MG63 (cell line): Measurements from ENCODE around the gene UBQLNL. TPM values are rescaled to one million over a fixed set of nuclear protein-coding genes. Genes with fewer than 3 reads are reported as not detected.

Source experiments
- DNase-seq: peaks from one replicate; pipeline ENCODE4 v3.0.0-alpha.2; 2020
- H3K27me3 ChIP-seq: fragments of 250-450 bp; sonication (Bioruptor Pico); 2 replicates; pipeline ENCODE4 v1.5.1; 2020; ENCODE audit warnings: mild to moderate bottlenecking, moderate library complexity
- H3K36me3 ChIP-seq: fragments of 250-450 bp; sonication (Bioruptor Pico); 2 replicates; pipeline ENCODE4 v1.5.1; 2020; ENCODE audit warnings: mild to moderate bottlenecking, moderate library complexity
- H3K4me3 ChIP-seq: fragments of 250-450 bp; sonication (Bioruptor Pico); 2 replicates; pipeline ENCODE4 v1.5.1; 2020; ENCODE audit warnings: mild to moderate bottlenecking, moderate library complexity
- H3K9me3 ChIP-seq: fragments of 250-450 bp; sonication (Bioruptor Pico); 2 replicates; pipeline ENCODE4 v1.5.1; 2020; ENCODE audit warnings: mild to moderate bottlenecking, moderate library complexity
- total RNA-seq: library from RNA; depleted of rRNA; stranded (reverse); fragments of >200 nt; shearing (Covaris generic); gene quantifications from 2 replicates; pipeline ENCODE4 v1.2.3, GENCODE V29; 2014; ENCODE audit warnings: low replicate concordance; rRNA removed

The UBQLNL gene
- not detected in 2 replicates for total RNA-seq

GRCh38 chr11:5516599-5516998, at the start of gene UBQLNL:
TSS of gene UBQLNL (minus strand) at chr11:5516699. CDS start at chr11:5516441, 258 bp downstream.
- no peak for DNase-seq
- H3K36me3 ChIP-seq: no peaks in the 10 kb centered on the region
- H3K27me3 ChIP-seq: no peaks in the 10 kb centered on the region
- H3K4me3 ChIP-seq: no peak within 1 kb of the TSS
- no peaks in the 10 kb centered on the region for H3K9me3 ChIP-seq

GRCh38 chr11:5564259-5565019, 47.9 kb upstream of the UBQLNL start:
- no peak for DNase-seq
- no peaks in the 10 kb centered on the region for H3K36me3 ChIP-seq
- no peaks in the 10 kb centered on the region for H3K9me3 ChIP-seq
- no peak overlapping the region for H3K4me3 ChIP-seq
- H3K27me3 ChIP-seq: no peaks in the 10 kb centered on the region

GRCh38 chr11:5557751-5558150, 41.3 kb upstream of the UBQLNL start:
- DNase-seq: no peak
- no peaks in the 10 kb centered on the region for H3K27me3 ChIP-seq
- no peak overlapping the region for H3K4me3 ChIP-seq
- no peaks in the 10 kb centered on the region for H3K9me3 ChIP-seq
- no peaks in the 10 kb centered on the region for H3K36me3 ChIP-seq

GRCh38 chr11:5556596-5557188, 40.2 kb upstream of the UBQLNL start:
- H3K9me3 ChIP-seq: no peaks in the 10 kb centered on the region
- H3K4me3 ChIP-seq: no peak overlapping the region
- no peaks in the 10 kb centered on the region for H3K36me3 ChIP-seq
- DNase-seq: no peak
- H3K27me3 ChIP-seq: no peaks in the 10 kb centered on the region; the same call in 1 of the 2 replicates

DNA sequence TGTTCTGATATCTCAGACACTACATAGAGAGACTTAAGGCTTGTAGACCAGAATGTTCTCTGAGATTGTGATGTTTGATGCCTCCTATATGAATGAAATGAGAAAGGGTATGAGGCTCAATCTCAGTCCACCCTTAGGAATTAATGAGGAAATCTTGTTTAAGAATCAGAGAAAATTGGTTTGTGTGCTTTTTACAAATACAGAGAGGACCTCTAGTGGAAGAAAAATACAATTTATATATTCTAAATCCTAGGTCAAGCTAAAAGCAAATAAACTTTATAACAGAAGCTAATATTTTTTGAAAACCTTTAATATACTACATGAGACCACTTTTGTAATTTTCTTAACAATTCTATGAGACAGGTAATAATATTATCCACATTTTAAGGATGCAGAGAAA, 36.8 kb upstream of the UBQLNL start:
- no peak for DNase-seq
- no peak overlapping the region for H3K4me3 ChIP-seq
- no peaks in the 10 kb centered on the region for H3K9me3 ChIP-seq
- no peaks in the 10 kb centered on the region; the same call in 1 of the 2 replicates for H3K27me3 ChIP-seq
- H3K36me3 ChIP-seq: no peaks in the 10 kb centered on the region

GRCh38 chr11:5550440-5551095, 34.1 kb upstream of the UBQLNL start:
- Histone ChIP-seq H3K4me3 (no peak overlapping the region), H3K36me3 (no peaks in the 10 kb centered on the region), H3K9me3 (no peaks in the 10 kb centered on the region), H3K27me3 (no peaks in the 10 kb centered on the region; the same call in 1 of the 2 replicates)
- DNase-seq: no peak

- no peaks in the 10 kb centered on the region for H3K36me3 ChIP-seq
- H3K4me3 ChIP-seq: no peak within 1 kb of the TSS
- no peaks in the 10 kb centered on the region; the same call in 1 of the 2 replicates for H3K27me3 ChIP-seq
- DNase-seq: no peak
- H3K9me3 ChIP-seq: no peaks in the 10 kb centered on the region
Measured at GRCh38 chr11:5548440-5548839, 31.9 kb upstream of the UBQLNL start, which contains the start of gene OR52H1. TSS of gene OR52H1 (minus strand) at chr11:5548540. CDS start at chr11:5545505, 3,035 bp downstream.

DNA sequence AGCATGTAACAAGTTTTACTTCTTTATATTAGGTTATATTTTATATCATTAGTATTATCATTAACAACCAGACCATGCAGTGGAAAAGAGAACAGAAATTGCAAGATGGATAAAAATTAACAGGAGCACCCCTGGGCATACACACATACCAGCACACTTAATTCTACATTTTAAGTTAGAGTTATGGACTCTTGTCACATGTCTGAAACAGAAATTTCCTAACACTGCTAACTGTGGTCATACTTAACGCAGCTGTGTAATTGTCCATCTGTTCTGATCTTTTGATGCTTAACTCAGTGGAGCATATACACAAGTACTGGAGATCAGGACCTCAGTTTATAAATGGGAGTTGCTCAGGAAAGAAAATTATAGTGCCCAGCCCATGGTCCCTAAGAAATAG, 31.5 kb upstream of the UBQLNL start:
- H3K36me3 ChIP-seq: no peaks in the 10 kb centered on the region
- no peak for DNase-seq
- H3K9me3 ChIP-seq: no peaks in the 10 kb centered on the region
- H3K27me3 ChIP-seq: no peaks in the 10 kb centered on the region; the same call in 1 of the 2 replicates
- no peak overlapping the region for H3K4me3 ChIP-seq

DNA sequence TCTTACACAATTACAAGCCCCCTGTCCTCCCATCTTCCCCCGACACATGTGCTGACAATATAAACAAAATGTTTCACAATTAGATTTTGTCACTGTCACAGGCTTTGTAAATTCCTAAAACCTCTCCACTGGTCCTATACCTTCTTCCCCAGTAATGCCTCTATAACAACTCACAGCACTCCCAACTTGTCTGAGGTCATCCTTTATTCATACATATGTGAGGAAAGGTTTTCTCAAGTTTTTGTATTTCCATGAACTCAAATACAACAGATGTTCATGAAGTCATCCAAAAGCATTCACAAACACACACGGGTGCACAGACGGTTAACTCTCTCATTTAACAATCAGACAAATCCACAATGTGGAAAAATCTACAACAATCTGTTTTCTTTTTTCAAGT, 30.0 kb upstream of the UBQLNL start:
- Histone ChIP-seq H3K27me3 (no peaks in the 10 kb centered on the region), H3K4me3 (no peak overlapping the region), H3K9me3 (no peaks in the 10 kb centered on the region), H3K36me3 (no peaks in the 10 kb centered on the region)
- no peak for DNase-seq

- Histone ChIP-seq H3K27me3 (no peaks in the 10 kb centered on the region), H3K4me3 (no peak overlapping the region), H3K36me3 (no peaks in the 10 kb centered on the region), H3K9me3 (peaks cover 3% of the 10 kb centered on the region)
- DNase-seq: no peak
Measured at GRCh38 chr11:5541427-5541826, 24.9 kb upstream of the UBQLNL start.

DNA sequence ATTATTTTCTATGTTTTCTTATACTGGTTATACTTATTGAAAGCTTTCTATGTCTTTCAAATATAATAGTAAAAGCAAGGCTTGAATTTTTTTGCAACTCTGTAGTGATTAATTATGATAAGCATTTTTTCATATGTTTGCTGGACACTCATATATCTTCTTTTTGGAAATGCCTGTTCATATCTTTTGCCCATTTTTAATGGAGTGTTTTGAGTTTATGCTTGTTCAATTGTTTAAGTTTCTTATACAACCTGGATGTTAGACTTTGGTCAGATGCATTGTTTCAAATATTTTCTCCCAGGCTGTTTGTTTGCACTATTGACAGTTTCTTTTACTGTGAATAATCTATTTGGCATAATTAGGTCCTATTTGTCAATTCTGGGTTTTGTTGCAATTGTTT, 20.0 kb upstream of the UBQLNL start:
- no peaks in the 10 kb centered on the region for H3K27me3 ChIP-seq
- H3K4me3 ChIP-seq: no peak overlapping the region
- H3K9me3 ChIP-seq: peaks cover 6% of the 10 kb centered on the region
- DNase-seq: no peak
- no peaks in the 10 kb centered on the region for H3K36me3 ChIP-seq

DNA sequence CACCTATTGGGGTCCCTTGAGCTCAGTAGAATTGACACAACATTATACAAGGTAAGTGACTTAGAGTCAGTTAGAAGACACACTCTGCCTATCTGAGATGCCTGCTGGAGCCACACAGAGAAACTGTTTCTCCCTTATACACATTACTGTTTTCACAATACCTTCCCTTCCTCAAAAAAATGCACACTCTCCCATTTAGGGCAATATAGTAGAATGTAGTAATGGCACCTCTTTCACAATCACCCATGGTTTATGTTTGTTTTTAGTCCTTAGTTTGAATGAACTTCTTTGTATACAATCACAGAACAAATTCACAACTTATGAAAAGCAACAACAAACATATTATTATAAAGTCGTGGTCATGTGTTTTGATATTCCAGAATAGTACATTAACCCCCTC, 17.5 kb upstream of the UBQLNL start:
- DNase-seq: no peak
- H3K4me3 ChIP-seq: no peak overlapping the region
- no peaks in the 10 kb centered on the region for H3K36me3 ChIP-seq
- H3K27me3 ChIP-seq: no peaks in the 10 kb centered on the region
- peaks cover 6% of the 10 kb centered on the region for H3K9me3 ChIP-seq

- H3K27me3 ChIP-seq: no peaks in the 10 kb centered on the region
- no peak overlapping the region for H3K4me3 ChIP-seq
- DNase-seq: no peak
- peaks cover under 1% of the 10 kb centered on the region; the same call in 1 of the 2 replicates for H3K9me3 ChIP-seq
- H3K36me3 ChIP-seq: no peaks in the 10 kb centered on the region
Measured at GRCh38 chr11:5531053-5531831, 14.7 kb upstream of the UBQLNL start.

- H3K9me3 ChIP-seq: no peaks in the 10 kb centered on the region
- no peaks in the 10 kb centered on the region for H3K36me3 ChIP-seq
- no peaks in the 10 kb centered on the region for H3K27me3 ChIP-seq
- no peak for DNase-seq
- H3K4me3 ChIP-seq: no peak overlapping the region
Measured at GRCh38 chr11:5528495-5528894, 12.0 kb upstream of the UBQLNL start.

GRCh38 chr11:5527716-5528115, 11.2 kb upstream of the UBQLNL start:
- Histone ChIP-seq H3K4me3 (no peak overlapping the region), H3K36me3 (no peaks in the 10 kb centered on the region), H3K27me3 (no peaks in the 10 kb centered on the region), H3K9me3 (no peaks in the 10 kb centered on the region)
- DNase-seq: no peak

GRCh38 chr11:5524756-5525155, 8.3 kb upstream of the UBQLNL start:
- Histone ChIP-seq H3K9me3 (no peaks in the 10 kb centered on the region), H3K36me3 (no peaks in the 10 kb centered on the region), H3K4me3 (no peak overlapping the region), H3K27me3 (no peaks in the 10 kb centered on the region)
- DNase-seq: no peak

DNA sequence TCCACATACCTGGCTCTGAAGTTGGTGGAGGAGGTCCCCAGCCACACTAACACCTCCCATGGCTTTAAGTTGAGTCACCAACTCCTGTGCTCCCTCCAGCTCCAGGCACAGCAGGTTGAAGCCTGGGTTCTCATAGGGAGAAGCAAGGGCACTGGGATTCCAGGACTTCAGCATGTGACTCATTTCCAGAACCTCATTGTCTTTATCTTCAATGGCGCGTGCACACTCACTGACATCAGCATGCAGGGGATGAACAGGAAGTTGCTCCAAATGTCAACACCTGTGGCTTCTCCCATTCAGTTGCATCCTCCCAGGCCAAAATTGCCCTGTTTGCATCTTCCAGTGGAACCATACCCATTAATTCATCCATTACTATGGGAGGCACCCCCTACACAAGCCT, 5.8 kb upstream of the UBQLNL start:
- H3K27me3 ChIP-seq: no peaks in the 10 kb centered on the region
- no peak overlapping the region for H3K4me3 ChIP-seq
- no peak for DNase-seq
- no peaks in the 10 kb centered on the region for H3K36me3 ChIP-seq
- no peaks in the 10 kb centered on the region for H3K9me3 ChIP-seq
